ENCODE results near the gene GSG1L.

DNA sequence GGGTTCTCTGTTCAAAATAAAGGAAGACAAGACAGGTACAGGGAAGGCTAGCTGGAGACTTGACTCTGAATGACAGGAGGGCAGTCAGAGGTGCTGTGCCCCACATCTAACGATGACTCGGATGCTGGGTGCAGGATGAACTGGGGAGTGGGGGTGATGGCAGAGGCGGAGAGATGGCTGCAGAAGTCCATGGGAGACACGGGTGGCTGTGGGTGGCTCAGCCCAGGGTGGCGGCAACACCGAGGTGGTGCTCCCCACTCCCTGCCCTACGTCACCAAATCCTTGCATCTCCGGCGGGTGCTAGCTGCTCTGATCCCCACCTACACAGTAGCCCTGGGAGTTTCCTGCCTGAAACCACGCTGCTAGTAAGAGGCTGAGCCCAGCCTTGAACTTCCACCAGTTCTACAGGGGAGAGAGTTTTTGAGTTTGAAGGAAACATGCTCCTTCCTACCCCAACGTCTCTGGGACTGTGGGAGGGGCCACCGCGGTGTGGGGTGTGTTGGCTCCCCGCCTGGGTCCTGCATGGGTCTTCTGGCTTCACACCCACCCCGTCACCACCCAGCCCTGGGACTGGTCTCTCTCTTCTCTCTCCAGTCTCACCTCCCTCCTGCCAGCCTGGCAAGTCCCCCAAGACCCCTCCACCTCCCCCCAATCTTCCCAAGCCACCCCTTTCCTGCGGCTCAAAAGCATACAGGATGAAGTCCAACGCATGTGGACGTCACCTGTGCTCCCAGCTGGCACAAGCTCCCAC, 4.5 kb downstream of the GSG1L start:
- no peak for TF ChIP-seq FOXA1 (IDR thresholded peaks at IDR 0.05)
- no peak for TF ChIP-seq HDGF (IDR thresholded peaks at IDR 0.05; ENCODE audit: borderline replicate concordance)
- TF ChIP-seq NFRKB (IDR thresholded peaks at IDR 0.05): no peak
- no peak for TF ChIP-seq FOXM1 (IDR thresholded peaks at IDR 0.05; ENCODE audit: borderline replicate concordance)
- TF ChIP-seq BHLHE40 (IDR thresholded peaks at IDR 0.05; ENCODE audit: borderline replicate concordance): no peak
- no peak for TF ChIP-seq SP1 (IDR thresholded peaks at IDR 0.05)
- no peak for TF ChIP-seq ELF4 (IDR thresholded peaks at IDR 0.05)
- no peak for TF ChIP-seq LEF1 (IDR thresholded peaks at IDR 0.05; ENCODE audit: borderline replicate concordance)
- TF ChIP-seq, protein P1, sequence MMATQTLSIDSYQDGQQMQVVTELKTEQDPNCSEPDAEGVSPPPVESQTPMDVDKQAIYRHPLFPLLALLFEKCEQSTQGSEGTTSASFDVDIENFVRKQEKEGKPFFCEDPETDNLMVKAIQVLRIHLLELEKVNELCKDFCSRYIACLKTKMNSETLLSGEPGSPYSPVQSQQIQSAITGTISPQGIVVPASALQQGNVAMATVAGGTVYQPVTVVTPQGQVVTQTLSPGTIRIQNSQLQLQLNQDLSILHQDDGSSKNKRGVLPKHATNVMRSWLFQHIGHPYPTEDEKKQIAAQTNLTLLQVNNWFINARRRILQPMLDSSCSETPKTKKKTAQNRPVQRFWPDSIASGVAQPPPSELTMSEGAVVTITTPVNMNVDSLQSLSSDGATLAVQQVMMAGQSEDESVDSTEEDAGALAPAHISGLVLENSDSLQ (IDR thresholded peaks at IDR 0.05): no peak
- no peak for TF ChIP-seq SUZ12 (IDR thresholded peaks at IDR 0.05)
- TF ChIP-seq CTBP1 (IDR thresholded peaks at IDR 0.05; ENCODE audit: borderline replicate concordance): no peak
